Activated CD8-positive, alpha-beta T cell treated with anti-CD3 and anti-CD28 coated beads for 36 hours (primary cell): Measurements from ENCODE around the gene NEU4. TPM values are rescaled to one million over a fixed set of nuclear protein-coding genes. Genes with fewer than 3 reads are reported as not detected.
"Not testable (repeated sequence)": the region's sequence is repeated elsewhere in the genome, so short reads cannot be mapped to it uniquely, and the experiment has no call there.

ENCODE experiments used
- ATAC-seq: fragments of 200-7000 bp; cut with Tn5 transposase; one replicate; pipeline ENCODE4 v1.10.0; 2021; ENCODE audit warnings: mild to moderate bottlenecking, moderate library complexity
- CTCF ChIA-PET: fragments of 350-600 bp; sonication (Branson Sonifier 250); formaldehyde crosslinking; loops from one replicate; lab custom pipeline; 2021; ENCODE audit warnings: antibody characterized with exemption; lab: Charles Lee
- POLR2A ChIA-PET: fragments of 350-600 bp; sonication (Branson Sonifier 250); formaldehyde crosslinking; loops from one replicate; lab custom pipeline; 2021; ENCODE audit warnings: antibody characterized with exemption; lab: Charles Lee
- DNase-seq: peaks from one replicate; pipeline ENCODE4 v3.0.0-alpha.2; 2020
- H3K27ac Mint-ChIP-seq: one replicate; pipeline ENCODE4 v1.8.0; 2021; ENCODE audit warnings: mild to moderate bottlenecking, mixed read lengths
- H3K27me3 Mint-ChIP-seq: one replicate; pipeline ENCODE4 v1.8.0; 2021; ENCODE audit warnings: mixed read lengths
- H3K36me3 Mint-ChIP-seq: one replicate; pipeline ENCODE4 v1.8.0; 2021; ENCODE audit warnings: low read depth, mixed read lengths
- H3K4me1 Mint-ChIP-seq: one replicate; pipeline ENCODE4 v1.8.0; 2021; ENCODE audit warnings: low read depth, mixed read lengths
- H3K4me3 Mint-ChIP-seq: one replicate; pipeline ENCODE4 v1.8.0; 2021; ENCODE audit warnings: mild to moderate bottlenecking, moderate library complexity, mixed read lengths
- H3K9me3 Mint-ChIP-seq: one replicate; pipeline ENCODE4 v1.8.0; 2021; ENCODE audit warnings: mixed read lengths
- intact Hi-C: fragments of 100-400 bp; cut with micrococcal nuclease; formaldehyde crosslinking; loops from one replicate; pipeline ENCODE4 v1.10.0; 2022
- total RNA-seq, 2 experiments: library from RNA; stranded (reverse); gene quantifications; one replicate each; pipeline ENCODE4 v1.2.3, GENCODE V29; 2021
- TF ChIP-seq, protein P1 (sequence below): fragments of 200-600 bp; IDR thresholded peaks from one replicate; pipeline ENCODE4 v1.8.0; 2022; ENCODE audit warnings: antibody characterized with exemption, mild to moderate bottlenecking

The NEU4 gene
- total RNA-seq, 2 experiments from 2014 or later = 0.38 to 0.54 TPM

DNA sequence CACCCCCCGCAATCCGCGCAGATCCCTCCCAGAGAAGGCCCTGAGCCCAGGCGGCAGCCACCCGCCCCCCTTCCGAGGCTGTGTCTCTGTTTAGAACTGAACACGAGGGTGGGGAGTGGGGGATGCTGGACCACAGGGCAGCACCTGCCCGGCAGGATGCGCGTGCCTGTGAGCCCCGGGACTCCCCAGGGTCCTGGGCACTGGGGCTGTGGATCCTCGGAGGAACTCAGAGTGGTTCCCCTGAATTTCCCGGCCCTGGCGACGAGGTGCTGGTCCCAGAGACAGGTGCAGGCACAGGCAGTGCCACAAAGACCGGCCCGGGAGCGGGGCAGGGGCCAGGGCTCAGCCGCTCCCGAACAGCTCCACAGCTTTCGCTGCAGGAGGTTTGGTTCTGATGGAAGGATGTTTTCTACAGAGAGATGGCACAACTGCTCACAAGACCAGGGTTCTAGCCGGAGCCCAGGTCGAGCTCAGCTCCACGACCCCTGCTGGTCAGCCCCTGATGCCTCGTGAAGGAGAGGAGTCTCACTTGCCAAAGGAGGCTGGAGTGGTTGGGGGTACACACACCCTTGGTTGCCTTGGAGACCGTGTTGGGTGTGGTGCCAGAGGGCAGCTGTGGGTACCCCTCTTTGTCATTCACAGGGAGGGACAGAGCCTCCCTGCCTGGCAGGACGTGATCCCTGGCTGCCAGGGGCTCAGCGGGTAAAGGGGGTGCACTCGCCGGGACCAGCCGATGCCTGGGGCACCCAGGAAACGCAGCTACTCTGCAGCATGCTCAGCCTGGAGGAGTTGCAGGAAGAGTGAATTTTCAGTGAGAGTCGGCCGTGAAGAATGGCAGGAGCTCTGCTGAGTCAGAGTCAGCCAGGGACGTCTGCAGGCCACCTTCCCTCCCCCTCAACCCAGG, 4.4 kb upstream of the NEU4 start:
- peaks cover 10% of the 10 kb centered on the region for H3K4me1 Mint-ChIP-seq
- H3K27ac Mint-ChIP-seq = no peak overlapping the region
- no peaks in the 10 kb centered on the region for H3K9me3 Mint-ChIP-seq
- H3K27me3 Mint-ChIP-seq = peaks cover 3% of the 10 kb centered on the region
- TF ChIP-seq, protein P1, sequence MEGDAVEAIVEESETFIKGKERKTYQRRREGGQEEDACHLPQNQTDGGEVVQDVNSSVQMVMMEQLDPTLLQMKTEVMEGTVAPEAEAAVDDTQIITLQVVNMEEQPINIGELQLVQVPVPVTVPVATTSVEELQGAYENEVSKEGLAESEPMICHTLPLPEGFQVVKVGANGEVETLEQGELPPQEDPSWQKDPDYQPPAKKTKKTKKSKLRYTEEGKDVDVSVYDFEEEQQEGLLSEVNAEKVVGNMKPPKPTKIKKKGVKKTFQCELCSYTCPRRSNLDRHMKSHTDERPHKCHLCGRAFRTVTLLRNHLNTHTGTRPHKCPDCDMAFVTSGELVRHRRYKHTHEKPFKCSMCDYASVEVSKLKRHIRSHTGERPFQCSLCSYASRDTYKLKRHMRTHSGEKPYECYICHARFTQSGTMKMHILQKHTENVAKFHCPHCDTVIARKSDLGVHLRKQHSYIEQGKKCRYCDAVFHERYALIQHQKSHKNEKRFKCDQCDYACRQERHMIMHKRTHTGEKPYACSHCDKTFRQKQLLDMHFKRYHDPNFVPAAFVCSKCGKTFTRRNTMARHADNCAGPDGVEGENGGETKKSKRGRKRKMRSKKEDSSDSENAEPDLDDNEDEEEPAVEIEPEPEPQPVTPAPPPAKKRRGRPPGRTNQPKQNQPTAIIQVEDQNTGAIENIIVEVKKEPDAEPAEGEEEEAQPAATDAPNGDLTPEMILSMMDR = peak; percentile 19
- peak; percentile 57 for DNase-seq
- intact Hi-C loops = no loop called here
- CTCF ChIA-PET = interaction anchor here (1.3 to 2.0 kb wide), 5 partner anchors 31 to 80 kb away, joined by 3 to 10 read pairs (median 5); partner anchors contain the start of gene RTP5
- peak overlapping the region; percentile 70 for H3K4me3 Mint-ChIP-seq
- POLR2A ChIA-PET = interaction anchor here (0.6 to 2.6 kb wide), 7 partner anchors 16 to 70 kb away, joined by 3 to 12 read pairs (median 3); partner anchors contain the start of genes D2HGDH and PDCD1
- H3K36me3 Mint-ChIP-seq = no peaks in the 10 kb centered on the region
- peak; percentile 36 for ATAC-seq

DNA sequence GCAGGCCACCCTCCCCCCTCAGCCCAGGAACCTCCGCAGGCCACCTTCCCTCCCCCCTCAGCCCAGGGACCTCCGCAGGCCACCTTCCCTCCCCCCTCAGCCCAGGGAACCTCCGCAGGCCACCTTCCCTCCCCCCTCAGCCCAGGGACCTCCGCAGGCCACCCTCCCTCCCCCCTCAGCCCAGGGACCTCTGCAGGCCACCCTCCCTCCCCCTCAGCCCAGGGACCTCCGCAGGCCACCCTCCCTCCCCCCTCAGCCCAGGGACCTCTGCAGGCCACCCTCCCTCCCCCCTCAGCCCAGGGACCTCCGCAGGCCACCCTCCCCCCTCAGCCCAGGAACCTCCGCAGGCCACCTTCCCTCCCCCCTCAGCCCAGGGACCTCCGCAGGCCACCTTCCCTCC, 2.8 kb upstream of the NEU4 start:
- H3K36me3 Mint-ChIP-seq, ATAC-seq, H3K9me3 Mint-ChIP-seq, DNase-seq, POLR2A ChIA-PET, intact Hi-C loops, CTCF ChIA-PET, H3K27ac Mint-ChIP-seq, H3K4me3 Mint-ChIP-seq, H3K27me3 Mint-ChIP-seq: not testable (repeated sequence)
- peaks cover 10% of the 10 kb centered on the region for H3K4me1 Mint-ChIP-seq

DNA sequence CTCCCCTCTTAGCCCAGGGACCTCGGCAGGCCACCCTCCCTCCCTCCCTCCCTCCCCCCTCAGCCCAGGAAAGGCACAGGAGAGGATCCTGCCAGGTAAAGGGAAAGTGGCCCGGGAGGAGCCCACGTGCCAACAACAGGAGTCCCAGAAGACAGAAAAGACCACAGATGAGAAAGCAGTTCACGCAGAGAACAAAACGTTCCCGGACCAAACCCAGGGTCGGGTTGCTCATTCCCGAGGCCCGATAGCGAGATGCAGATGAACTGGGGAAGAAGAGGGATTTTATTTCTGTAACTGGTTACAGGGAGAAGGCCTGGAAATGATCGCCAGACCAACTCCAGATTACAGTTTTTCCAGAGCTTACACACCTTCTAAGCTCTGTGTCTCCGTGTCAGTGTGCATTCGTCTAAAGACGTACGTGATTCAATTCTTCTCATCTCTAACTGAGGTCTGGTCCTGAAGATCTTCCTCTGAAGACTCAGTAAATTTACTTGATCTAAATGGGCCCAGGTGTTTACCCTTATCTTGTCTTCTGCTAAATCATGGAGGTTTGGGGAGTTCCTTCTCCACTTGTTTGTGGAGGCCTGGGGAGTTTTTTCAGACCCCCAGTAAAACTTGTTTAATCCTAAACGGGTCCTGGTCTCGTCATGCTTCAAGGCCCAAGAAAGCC, 807 bp upstream of the NEU4 start:
- TF ChIP-seq, protein P1 = no peak
- no peaks in the 10 kb centered on the region for H3K36me3 Mint-ChIP-seq
- H3K4me3 Mint-ChIP-seq = no peak overlapping the region
- H3K27ac Mint-ChIP-seq = no peak overlapping the region
- intact Hi-C loops = no loop called here
- ATAC-seq = no peak
- H3K9me3 Mint-ChIP-seq = no peaks in the 10 kb centered on the region
- CTCF ChIA-PET = no interaction called here
- POLR2A ChIA-PET = interaction anchor here (1.3 kb wide), 1 partner anchor 45 kb away, joined by 3 read pairs; no protein-coding TSS in a partner anchor
- H3K27me3 Mint-ChIP-seq = peaks cover 3% of the 10 kb centered on the region
- DNase-seq = no peak
- H3K4me1 Mint-ChIP-seq = peaks cover 10% of the 10 kb centered on the region

DNA sequence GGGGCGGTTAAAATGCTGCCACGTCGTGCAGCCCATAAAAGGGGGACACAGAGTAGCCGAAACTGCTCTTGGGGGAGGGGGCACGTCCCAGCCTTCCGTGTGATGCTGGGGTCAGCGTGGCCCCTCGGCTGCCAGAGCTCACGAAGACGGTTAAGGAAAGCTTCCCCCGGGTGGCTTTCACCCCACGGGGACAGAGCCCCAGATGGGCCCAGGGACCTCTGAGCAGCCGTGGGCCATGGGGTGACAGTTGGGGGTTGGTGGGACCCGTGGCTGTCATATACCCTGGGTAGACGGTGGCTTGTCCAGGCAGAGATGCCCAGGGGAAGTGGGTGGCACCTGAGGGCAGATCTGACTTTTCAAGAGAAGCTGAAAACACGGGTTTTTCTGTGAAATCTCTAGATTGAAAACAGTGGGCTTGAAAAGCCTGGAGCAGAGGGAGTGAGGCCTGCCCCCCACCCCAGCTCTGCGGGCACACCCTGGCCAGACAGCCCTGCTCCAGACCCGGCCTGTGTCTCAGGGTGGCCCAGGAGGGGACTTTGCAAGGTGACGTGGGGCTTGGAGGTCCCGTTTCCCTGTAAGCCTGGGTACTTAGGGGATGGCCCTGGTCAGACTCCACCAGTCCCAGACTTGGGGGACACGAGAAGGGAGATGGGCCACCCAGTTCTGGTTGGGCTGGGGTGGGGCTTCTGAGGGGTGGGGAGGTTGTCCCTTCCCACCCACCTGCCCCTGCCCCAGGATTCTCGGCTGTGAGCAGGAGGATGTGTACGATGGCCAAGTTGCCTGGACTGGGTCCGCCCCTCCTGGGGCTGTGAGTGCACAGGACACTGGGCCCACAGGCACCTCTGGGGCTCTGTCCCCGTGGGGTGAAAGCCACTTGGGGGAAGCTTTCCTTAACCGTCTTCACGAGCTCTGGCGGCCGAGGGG, 652 bp downstream of the NEU4 start:
- ATAC-seq (no peak), DNase-seq (no peak)
- Mint-ChIP-seq H3K27me3 (no peaks in the 10 kb centered on the region), H3K4me1 (peaks cover 6% of the 10 kb centered on the region), H3K36me3 (no peaks in the 10 kb centered on the region), H3K9me3 (no peaks in the 10 kb centered on the region), H3K4me3 (no peak overlapping the region), H3K27ac (no peak overlapping the region)
- intact Hi-C loops = no loop called here
- TF ChIP-seq, protein P1 = no peak
- ChIA-PET POLR2A (interaction anchor here (0.6 to 1.3 kb wide), 2 partner anchors 11 to 46 kb away, joined by 3 read pairs; no protein-coding TSS in a partner anchor), CTCF (no interaction called here)
